DND-41 (cell line): Measurements from ENCODE around the gene ATF7IP2.

Source experiments
- EZH2 ChIP-seq: IDR thresholded peaks from 3 replicates; pipeline ENCODE4 v1.6.1; 2012; ENCODE audit warnings: borderline replicate concordance, low read depth, mild to moderate bottlenecking, moderate library complexity, low read length, inconsistent platforms; ENCODE audit not compliant: severe bottlenecking
- TF ChIP-seq, protein P1 (sequence below): IDR thresholded peaks from 2 replicates; pipeline ENCODE4 v1.5.1; 2012; ENCODE audit warnings: borderline replicate concordance, low read length, moderate library complexity, mild to moderate bottlenecking; ENCODE audit not compliant: poor library complexity, severe bottlenecking; ENCODE audit errors: extremely low read depth

DNA sequence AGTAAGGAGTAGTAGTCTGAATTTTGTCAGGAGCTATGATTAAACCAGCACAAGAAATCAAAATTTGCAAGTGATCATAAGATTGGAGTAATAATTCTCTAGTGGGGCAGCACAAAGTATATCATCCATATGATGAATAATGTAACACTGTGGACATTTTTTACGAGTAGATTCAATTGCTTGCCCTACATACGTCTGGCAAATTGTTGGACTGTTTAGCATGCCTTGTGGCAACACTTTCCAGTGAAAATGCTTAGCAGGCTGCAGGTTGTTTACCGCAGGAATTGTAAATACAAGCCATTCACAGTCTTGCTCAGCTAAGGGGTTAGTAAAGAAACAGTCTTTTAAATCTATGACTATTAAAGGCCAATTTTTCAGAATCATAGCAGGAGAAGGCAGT is 35.7 kb downstream of the ATF7IP2 start:
- TF ChIP-seq, protein P1, sequence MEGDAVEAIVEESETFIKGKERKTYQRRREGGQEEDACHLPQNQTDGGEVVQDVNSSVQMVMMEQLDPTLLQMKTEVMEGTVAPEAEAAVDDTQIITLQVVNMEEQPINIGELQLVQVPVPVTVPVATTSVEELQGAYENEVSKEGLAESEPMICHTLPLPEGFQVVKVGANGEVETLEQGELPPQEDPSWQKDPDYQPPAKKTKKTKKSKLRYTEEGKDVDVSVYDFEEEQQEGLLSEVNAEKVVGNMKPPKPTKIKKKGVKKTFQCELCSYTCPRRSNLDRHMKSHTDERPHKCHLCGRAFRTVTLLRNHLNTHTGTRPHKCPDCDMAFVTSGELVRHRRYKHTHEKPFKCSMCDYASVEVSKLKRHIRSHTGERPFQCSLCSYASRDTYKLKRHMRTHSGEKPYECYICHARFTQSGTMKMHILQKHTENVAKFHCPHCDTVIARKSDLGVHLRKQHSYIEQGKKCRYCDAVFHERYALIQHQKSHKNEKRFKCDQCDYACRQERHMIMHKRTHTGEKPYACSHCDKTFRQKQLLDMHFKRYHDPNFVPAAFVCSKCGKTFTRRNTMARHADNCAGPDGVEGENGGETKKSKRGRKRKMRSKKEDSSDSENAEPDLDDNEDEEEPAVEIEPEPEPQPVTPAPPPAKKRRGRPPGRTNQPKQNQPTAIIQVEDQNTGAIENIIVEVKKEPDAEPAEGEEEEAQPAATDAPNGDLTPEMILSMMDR, result no peak
- TF ChIP-seq EZH2, result no peak
